Measurements from ENCODE around the gene LBR.
"Not testable (repeated sequence)": the region's sequence is repeated elsewhere in the genome, so short reads cannot be mapped to it uniquely, and the experiment has no call there.

LBR gene

DNA sequence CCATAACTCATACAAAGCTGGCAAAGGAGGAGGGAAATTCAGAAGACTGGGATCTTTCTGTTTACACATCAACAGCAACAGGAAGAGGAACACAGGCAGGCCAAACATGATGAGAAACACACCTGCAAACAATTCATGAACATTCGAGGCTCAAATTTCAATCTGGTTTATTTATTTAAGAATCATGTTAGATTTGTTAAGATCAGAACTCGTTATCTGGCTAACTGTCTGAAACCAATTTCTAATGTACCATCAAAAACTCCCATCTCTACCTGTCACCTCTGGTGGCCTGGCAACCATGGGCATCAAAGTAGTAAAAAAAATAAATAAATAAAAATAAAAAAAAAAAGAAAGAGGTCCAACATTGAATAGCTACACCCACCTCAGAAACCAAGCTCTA is 9.8 kb downstream of the LBR start:
- DNase-seq = peak; percentile 21

DNA sequence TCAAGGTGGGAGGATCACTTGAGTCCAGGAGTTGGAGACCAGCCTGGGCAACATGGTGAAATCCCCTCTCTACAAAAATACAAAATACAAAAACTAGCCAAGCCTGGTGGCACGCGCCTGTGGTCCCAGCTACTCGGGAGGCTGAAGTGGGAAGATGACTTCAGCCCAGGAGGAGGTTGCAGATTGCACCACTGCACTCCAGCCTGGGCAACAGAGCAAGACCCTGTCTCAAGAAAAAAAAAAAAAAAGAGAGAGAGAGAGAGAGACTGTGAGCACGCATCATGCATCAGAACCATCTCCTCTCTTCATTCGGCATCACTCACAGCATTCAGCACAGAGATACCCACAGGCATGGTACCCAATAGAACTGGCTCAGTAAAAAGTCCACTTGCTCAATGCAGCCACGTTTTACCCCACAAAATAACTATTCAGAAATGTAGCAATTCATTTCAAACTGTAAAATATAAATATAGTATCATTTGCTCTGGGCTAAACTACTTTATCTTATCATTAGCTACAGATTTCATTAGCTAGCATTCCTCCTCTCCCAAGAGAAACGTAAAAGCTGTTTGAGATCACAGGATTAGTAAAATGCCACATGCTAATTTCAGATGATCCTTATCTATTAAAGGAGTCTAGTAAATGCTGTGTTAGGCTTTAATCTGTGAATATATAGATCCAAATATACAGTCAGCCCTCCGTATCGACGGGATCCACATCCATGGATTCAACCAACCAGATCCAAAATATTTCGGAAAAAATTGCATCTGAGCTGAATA is 11.7 kb downstream of the LBR start:
- DNase-seq = no peak

DNA sequence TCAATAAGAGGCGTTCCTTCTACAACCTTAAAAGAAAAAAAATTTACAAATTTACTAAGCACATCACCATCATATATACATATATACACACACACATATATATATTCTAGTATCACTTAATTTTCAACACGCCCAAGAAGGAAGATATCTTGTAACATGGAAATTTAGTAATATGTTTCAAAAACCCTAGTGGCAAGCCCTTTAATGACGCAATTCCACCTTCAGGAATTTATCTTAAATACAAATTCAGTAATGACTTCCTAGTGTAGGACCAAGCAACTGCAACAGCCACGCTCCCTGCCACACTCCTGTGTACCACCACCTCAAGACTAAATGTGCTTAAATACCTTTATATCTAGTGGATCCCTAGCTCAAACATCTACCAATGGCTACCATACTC is 12.5 kb downstream of the LBR start:
- no peak for DNase-seq

DNA sequence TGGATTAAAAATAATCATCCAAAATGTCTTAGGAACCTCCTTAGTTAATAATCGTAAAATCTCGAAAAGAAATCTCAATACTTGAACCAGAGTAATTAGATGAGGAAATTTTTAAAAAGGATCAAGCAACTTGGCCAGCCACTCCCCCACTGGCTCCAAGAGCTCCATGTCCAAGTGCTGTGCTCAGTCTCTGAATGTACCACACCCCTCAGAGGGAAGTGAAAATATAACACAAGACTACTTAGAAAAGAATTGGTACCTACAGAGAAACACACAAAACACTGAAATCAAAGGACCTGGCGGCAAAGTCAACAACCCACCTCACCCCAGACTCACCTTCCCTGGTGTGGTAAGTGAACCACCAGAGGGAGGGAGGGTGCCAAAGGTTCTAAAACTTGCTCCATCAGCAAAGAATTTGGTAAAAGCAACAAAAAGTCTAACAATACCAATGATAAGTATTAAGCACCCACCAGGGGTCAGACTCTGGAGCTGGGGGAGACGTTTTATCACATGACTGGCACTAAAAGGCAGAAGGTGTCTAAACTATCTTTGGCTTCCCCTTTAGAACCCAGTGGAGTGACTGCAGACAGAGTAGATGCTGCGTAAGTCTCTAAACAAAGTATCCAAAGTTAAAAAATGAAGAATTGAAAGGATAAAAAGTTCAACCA is 14.0 kb downstream of the LBR start:
- DNase-seq = no peak

DNA sequence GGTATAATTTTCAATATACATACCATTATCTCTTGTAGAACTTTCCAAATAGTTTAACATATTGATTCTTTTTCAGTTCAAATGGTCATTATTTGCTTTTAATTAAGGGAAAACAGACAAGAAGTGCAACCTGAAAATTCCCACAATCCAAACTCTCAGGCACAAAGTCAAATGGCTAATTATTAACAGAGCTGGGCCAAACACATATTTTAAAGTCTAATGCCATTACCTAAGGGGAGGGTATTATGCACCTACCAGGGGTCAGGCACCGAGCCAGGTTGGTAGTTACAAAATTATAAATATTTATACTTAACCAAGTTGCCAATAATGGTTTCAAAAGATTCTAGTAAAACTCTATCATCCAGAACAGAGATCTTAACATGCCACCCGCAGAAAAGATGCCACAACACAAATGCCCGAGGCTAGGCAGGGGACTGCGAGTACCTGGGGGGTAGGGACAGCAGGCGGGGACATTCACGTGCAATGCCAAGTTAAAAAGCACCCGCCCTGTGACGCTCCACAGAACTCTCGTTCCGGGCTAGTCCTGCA is 15.0 kb downstream of the LBR start:
- DNase-seq = no peak

- DNase-seq = no peak
These were observed 15.5 kb downstream of the LBR start for GRCh38 chr1:225412321-225412720.

- DNase-seq = no peak
These were observed 17.8 kb downstream of the LBR start for GRCh38 chr1:225410036-225410435.

GRCh38 chr1:225409051-225409450 is 18.8 kb downstream of the LBR start:
- DNase-seq = no peak

- DNase-seq = no peak
These were observed 19.6 kb downstream of the LBR start for GRCh38 chr1:225408249-225408648.

GRCh38 chr1:225407755-225408154 is 20.1 kb downstream of the LBR start:
- no peak for DNase-seq

- no peak for DNase-seq
These were observed 20.7 kb downstream of the LBR start for GRCh38 chr1:225406976-225407725.

DNA sequence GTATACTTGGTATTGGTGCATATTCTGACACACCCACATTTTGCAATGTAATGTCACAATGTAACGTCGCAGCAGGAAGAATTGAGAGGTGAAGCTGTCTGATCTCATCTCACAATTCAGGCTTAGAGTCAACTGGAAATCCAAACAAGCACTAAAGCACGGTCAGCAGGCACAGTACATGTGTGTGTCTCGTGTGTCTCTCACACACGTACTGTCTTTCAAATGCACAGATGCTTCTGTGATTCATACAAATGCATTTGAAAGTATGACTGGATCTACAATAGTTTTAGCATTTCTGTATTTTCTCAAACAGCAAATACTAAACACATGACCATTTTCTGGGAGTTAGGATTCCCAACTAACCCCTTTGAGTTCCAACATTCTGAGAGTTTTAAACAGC is 26.9 kb downstream of the LBR start:
- DNase-seq = no peak

GRCh38 chr1:225396357-225396756 is 31.5 kb downstream of the LBR start:
- no peak for DNase-seq

DNA sequence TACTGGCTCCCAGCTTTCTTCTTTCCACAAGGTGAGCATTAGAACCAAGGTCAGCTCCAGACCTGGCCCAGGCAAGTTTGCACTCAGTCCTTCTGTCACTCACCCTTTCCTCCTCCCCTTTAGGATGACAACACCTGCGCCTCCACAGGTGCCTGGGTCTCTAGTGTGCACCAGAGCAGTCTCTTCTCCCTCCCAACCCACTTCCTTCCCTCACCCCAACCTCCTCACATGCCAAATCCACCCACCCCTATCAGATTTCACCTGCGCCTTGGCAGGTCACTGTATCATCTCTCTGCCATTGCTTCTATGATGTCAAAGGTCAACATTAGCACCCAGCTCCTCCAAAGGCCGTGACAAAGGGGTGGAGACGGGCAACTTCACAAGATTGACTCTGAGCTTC is 38.0 kb downstream of the LBR start:
- no peak for DNase-seq

GRCh38 chr1:225388372-225388771 is 39.5 kb downstream of the LBR start:
- no peak for DNase-seq

DNA sequence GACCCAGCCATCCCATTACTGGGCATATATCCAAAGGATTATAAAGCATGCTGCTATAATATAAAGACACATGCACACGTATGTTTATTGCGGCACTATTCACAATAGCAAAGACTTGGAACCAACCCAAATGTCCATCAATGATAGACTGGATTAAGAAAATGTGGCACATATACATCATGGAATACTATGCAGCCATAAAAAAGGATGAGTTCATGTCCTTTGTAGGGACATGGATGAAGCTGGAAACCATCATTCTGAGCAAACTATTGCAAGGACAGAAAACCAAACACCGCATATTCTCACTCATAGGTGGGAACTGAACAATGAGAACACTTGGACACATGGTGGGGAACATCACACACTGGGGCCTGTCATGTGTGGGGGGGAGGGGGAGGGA is 41.0 kb downstream of the LBR start:
- not testable (repeated sequence) for DNase-seq

DNA sequence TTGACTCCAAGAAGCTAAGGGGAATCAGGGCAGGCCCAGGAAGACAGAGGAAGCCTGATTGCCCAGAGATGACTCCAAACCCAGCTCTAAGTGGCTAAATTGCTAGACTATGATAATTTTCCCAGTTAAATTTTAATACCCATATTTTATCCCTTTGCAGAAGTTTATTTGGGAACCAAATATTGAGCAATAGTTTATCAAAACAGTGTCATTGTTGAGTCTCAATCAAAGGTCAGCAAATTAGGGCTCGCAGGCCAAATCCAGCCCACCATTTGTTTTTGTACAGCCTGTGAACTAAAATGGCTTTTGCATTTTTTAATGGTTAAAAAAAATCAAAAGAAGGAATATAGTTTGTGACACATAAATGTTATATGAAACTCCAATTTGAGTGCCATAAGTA is 47.1 kb downstream of the LBR start:
- no peak for DNase-seq

DNA sequence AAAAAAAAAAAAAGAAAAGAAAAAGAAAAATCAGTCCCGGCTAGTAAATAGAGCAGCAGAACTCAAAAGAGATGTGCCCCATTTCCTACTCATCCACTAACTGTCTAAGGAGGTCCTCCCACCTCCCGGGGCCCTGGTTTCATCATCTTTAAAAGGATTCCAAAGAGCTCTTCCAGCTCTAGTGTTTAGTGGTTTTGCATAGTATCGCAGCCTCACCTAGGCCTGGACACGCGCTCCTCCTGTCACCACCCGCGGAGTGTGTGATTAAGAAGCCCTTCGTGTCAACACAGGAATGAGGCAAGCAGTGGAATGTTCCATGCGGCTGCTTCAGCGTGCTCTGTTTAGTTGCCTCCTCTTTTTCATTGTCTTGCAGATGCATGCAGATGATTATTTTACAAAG is 49.0 kb downstream of the LBR start:
- DNase-seq = no peak

DNA sequence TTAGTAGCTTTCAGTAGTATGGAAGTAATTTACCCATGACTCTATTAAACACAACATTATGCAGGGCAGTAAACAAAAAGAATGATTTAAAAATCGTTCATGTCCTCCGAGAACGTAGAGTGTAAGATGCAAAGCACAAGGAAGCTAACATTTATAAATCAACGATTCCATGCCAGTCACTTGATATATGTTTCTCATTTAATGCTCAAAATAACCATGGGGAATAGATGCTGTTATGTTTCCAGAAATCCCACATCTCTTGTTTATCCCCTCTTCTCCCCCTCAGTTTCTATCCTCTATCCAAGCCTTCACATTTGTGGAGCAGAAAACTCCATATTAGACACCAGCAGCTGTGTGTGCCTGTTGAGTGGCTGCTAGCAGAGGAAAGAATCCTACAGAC is 52.8 kb downstream of the LBR start:
- DNase-seq = no peak

DNA sequence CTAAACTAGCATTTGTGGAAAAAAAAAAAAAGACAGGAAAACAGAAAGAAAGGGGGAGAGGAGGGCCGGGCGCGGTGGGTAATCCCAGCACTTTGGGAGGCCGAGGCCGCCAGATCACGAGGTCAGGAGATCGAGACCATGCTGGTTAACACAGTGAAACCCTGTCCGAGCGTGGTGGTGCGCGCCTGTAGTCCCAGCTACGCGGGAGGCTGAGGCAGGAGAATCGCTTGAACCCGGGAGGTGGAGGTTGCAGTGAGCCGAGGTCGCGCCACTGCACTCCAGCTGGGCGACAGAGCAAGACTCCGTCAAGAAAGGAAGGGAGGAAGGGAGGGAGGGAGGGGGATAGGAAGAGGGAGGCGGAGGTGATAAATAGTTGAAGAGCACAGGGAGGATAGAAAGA is 54.7 kb downstream of the LBR start:
- DNase-seq = no peak

DNA sequence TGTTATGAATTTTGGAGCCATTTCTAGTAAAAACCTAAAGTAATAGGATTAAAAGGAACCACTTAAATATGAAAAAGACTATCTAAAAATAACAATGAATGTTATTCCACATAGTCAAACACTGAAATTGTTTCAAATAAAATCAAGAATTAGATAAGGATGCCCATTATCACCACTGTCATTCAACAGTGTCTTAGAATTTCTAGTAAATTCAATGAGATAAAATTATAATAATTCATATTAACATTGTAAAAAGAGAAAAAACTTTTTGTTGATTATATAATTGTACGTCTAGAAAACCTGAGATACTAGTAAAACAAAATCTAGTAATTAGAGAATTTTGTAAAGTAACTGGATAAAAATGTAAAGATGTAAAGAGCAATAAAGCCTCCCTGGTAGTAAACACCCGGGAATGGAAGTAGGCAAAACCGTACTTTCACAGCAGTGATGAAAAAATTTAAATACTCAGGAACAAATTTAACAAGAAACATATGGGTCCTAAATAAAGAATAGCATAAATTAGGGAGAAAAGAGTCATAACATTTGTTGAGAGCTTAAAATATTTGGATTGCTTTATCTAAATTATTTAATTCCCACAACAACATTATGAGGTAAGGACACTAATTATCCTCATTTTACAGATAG is 56.4 kb downstream of the LBR start:
- DNase-seq = no peak

DNA sequence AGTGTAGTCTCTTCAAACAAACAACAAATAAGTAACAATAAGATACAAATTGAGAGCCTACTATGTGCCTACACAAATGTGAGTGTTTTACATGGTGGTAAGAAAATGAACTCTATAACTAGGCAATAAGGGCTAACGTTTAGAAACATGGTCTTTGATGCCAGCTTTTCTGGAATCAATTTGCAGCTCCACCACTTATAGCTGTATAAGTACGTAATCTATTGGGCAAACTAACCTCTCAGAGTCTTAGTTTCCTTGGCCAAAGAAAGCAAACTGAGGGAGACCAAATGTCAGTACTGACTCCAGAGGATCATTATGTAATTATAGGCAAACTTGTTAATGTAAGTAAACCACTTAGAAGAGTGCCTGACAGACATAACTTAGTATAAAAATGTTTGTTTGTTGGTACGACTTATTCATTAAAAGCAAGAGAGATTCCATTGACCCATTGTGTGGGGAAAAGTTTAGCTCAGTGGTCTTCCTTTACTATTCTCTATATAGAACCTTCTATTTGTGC is 59.7 kb downstream of the LBR start:
- no peak for DNase-seq

DNA sequence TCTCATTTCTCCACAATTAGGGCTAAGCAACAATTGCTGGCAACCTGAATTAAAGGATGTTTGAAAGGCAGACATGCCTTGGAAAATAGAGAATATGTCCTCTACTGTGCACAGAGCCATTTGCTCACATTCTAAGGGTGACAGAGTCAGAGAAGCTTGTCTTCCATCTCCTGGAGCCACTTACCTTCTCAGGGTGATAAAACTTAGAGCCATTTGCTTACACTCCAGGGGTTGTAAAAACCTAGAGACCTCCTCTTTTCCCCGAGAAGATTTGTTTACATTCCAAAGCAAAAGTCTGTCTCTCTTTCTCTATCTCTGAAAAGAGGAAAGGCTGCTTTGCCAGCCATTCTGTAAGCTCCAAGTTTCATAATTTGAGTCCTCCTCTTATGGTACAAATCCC is 61.3 kb downstream of the LBR start:
- DNase-seq = no peak

All from NCI-H345 (cell line).